Thyroid gland (tissue), 4 donors: ENCODE data around the gene CACNA1I. TPM values are rescaled to one million over a fixed set of nuclear protein-coding genes. Genes with fewer than 3 reads are reported as not detected.

ENCODE experiments used
- DNase-seq, 2 donors: peaks; one replicate each; pipeline ENCODE4 v3.0.0-alpha.2; 2019
- H3K27ac ChIP-seq, 3 donors: fragments of 200-600 bp; sonication (generic); 1 replicate in 2 of 3; 2 replicates in 1 of 3; pipeline ENCODE4 v1.5.1; 2016 to 2019; ENCODE audit warnings: mild to moderate bottlenecking in 1 of 3, moderate library complexity in 1 of 3
- H3K27me3 ChIP-seq: fragments of 200-600 bp; sonication (generic); one replicate; pipeline ENCODE4 v1.5.1; 2019
- H3K36me3 ChIP-seq, 2 donors: fragments of 200-600 bp; sonication (generic); one replicate each; pipeline ENCODE4 v1.5.1; 2016 to 2019
- H3K4me1 ChIP-seq, 2 donors: fragments of 200-600 bp; sonication (generic); one replicate each; pipeline ENCODE4 v1.5.1; 2017 to 2019
- H3K4me3 ChIP-seq, 3 donors: fragments of 200-600 bp; sonication (generic); replicated peaks in 1 of 3; 1 replicate in 2 of 3; 2 replicates in 1 of 3; pipeline ENCODE4 v1.5.1; 2016; ENCODE audit warnings: mild to moderate bottlenecking in 1 of 3
- H3K9me3 ChIP-seq: fragments of 200-600 bp; sonication (generic); one replicate; pipeline ENCODE4 v1.5.1; 2017
- CTCF ChIP-seq, 6 experiments: fragments of 200-600 bp in 3 of 6; fragments of 450-650 bp in 3 of 6; sonication (generic) in 3 of 6; IDR thresholded peaks; one replicate each; pipeline ENCODE4 v1.5.1; 2016 to 2019; ENCODE audit warnings: antibody characterized with exemption in 6 of 6, mild to moderate bottlenecking in 2 of 6, inconsistent platforms in 1 of 6, moderate library complexity in 1 of 6
- POLR2A ChIP-seq, 2 donors: fragments of 450-650 bp; IDR thresholded peaks; one replicate each; pipeline ENCODE4 v1.6.1; 2017; ENCODE audit warnings: antibody characterized with exemption in 2 of 2, mild to moderate bottlenecking in 2 of 2, moderate library complexity in 1 of 2
- WGBS, 2 donors: methylation state at CpG; one replicate each; pipeline ENCODE4 v1.1.5; 2017; 5-methylcytosine and 5-hydroxymethylcytosine counted together
- intact Hi-C: fragments of 100-400 bp; cut with DNase I; formaldehyde crosslinking; loops from one replicate; pipeline ENCODE4 v1.15.1; 2023
- total RNA-seq, 4 donors: library from RNA; depleted of rRNA; stranded (reverse); fragments of >200 nt; gene quantifications; one replicate each; pipeline ENCODE4 v1.2.3, GENCODE V29; 2016

The CACNA1I gene
- total RNA-seq, 4 donors from 2014 or later: 3.7 to 10.7 (median 6.4) TPM

GRCh38 chr22:39554151-39554550 is 16.4 kb upstream of the CACNA1I start:
- Histone ChIP-seq H3K36me3 (no peaks in the 10 kb centered on the region), H3K27ac (no peak overlapping the region), H3K27me3 (no peaks in the 10 kb centered on the region), H3K9me3 (no peaks in the 10 kb centered on the region), H3K4me1 (peaks cover 17 to 25% of the 10 kb centered on the region in 2 donors), H3K4me3 (no peak overlapping the region)
- TF ChIP-seq CTCF (IDR thresholded peaks at IDR 0.05) (no peak), POLR2A (IDR thresholded peaks at IDR 0.05) (no peak)
- WGBS, 2 donors: 69 to 73% methylated on average over 3 of the region's 3 CpGs
- no peak for DNase-seq
- intact Hi-C loops: no loop called here

GRCh38 chr22:39556970-39557841 is 13.3 kb upstream of the CACNA1I start:
- peak overlapping the region in 2 of 3 donors; percentile 30 to 44 for H3K27ac ChIP-seq
- intact Hi-C loops: no loop called here
- peak in 1 of 2 donors; percentile 28 for TF ChIP-seq POLR2A (IDR thresholded peaks at IDR 0.05)
- peak in 2 of 6 experiments; percentile 13 to 25 for TF ChIP-seq CTCF (IDR thresholded peaks at IDR 0.05)
- peaks cover 21 to 35% of the 10 kb centered on the region in 2 donors for H3K4me1 ChIP-seq
- H3K27me3 ChIP-seq: no peaks in the 10 kb centered on the region
- no peaks in the 10 kb centered on the region for H3K9me3 ChIP-seq
- peak; percentile 49 to 57 for DNase-seq
- no peaks in the 10 kb centered on the region for H3K36me3 ChIP-seq
- H3K4me3 ChIP-seq: peak overlapping the region in 1 of 3 donors; percentile 37
- 57 to 62% methylated on average over 5 to 9 of the region's 72 CpGs for WGBS, 2 donors

GRCh38 chr22:39558254-39558727 is 12.3 kb upstream of the CACNA1I start:
- intact Hi-C loops: no loop called here
- no peak for TF ChIP-seq CTCF (IDR thresholded peaks at IDR 0.05)
- no peak for TF ChIP-seq POLR2A (IDR thresholded peaks at IDR 0.05)
- Histone ChIP-seq H3K36me3 (no peaks in the 10 kb centered on the region), H3K9me3 (no peaks in the 10 kb centered on the region), H3K4me3 (peak overlapping the region in 2 of 3 donors; percentile 37 to 42), H3K4me1 (peaks cover 19 to 33% of the 10 kb centered on the region in 2 donors), H3K27ac (peak overlapping the region; percentile 70 to 93 (median 84)), H3K27me3 (no peaks in the 10 kb centered on the region)
- DNase-seq: peak; percentile 50 to 51
- 3 to 17% methylated on average over 1 to 7 of the region's 34 CpGs for WGBS, 2 donors

GRCh38 chr22:39558950-39559349 is 11.6 kb upstream of the CACNA1I start:
- TF ChIP-seq CTCF (IDR thresholded peaks at IDR 0.05): no peak
- TF ChIP-seq POLR2A (IDR thresholded peaks at IDR 0.05): peak in 1 of 2 donors; percentile 38
- no peaks in the 10 kb centered on the region for H3K9me3 ChIP-seq
- H3K4me1 ChIP-seq: peaks cover 19 to 33% of the 10 kb centered on the region in 2 donors
- no peaks in the 10 kb centered on the region for H3K27me3 ChIP-seq
- WGBS, 2 donors: 31 to 64% methylated on average over 10 of the region's 14 CpGs
- H3K36me3 ChIP-seq: no peaks in the 10 kb centered on the region
- DNase-seq: peak; percentile 54 to 69
- H3K27ac ChIP-seq: peak overlapping the region; percentile 70 to 93 (median 84)
- no peak overlapping the region for H3K4me3 ChIP-seq
- intact Hi-C loops: no loop called here
